IPS-NIHi7 (cell line): Measurements from ENCODE around the gene ATP1B4.
A peak's percentile ranks its signal among the peaks of the same experiment; 100 is the strongest.
"Not testable (repeated sequence)": the region's sequence is repeated elsewhere in the genome, so short reads cannot be mapped to it uniquely, and the experiment has no call there.

Source experiments
- DNase-seq: peaks from one replicate; pipeline ENCODE4 v3.0.0; 2012; ENCODE audit warnings: mixed read lengths; ENCODE audit errors: extremely low spot score

The ATP1B4 gene

GRCh38 chrX:120361764-120362305 is at the start of gene ATP1B4:
TSS of gene ATP1B4 (plus strand) at chrX:120362089. CDS start at chrX:120362169, 80 bp downstream.
- no peak for DNase-seq

GRCh38 chrX:120315776-120316175 is 46.1 kb upstream of the ATP1B4 start:
- DNase-seq, result no peak

GRCh38 chrX:120316587-120317283 is 45.2 kb upstream of the ATP1B4 start:
- no peak for DNase-seq

- DNase-seq, result no peak
Observed at GRCh38 chrX:120318411-120318810, 43.5 kb upstream of the ATP1B4 start.

GRCh38 chrX:120321520-120322281 is 40.2 kb upstream of the ATP1B4 start:
- DNase-seq, result no peak

GRCh38 chrX:120331116-120331515 is 30.8 kb upstream of the ATP1B4 start:
- DNase-seq, result no peak

- no peak for DNase-seq
Observed at GRCh38 chrX:120332394-120332793, 29.5 kb upstream of the ATP1B4 start.

- DNase-seq, result no peak
Observed at GRCh38 chrX:120334151-120334550, 27.7 kb upstream of the ATP1B4 start.

- DNase-seq, result no peak
Observed at GRCh38 chrX:120334603-120335002, 27.3 kb upstream of the ATP1B4 start.

GRCh38 chrX:120335289-120335688 is 26.6 kb upstream of the ATP1B4 start:
- DNase-seq, result no peak

GRCh38 chrX:120336899-120337298 is 25.0 kb upstream of the ATP1B4 start:
- no peak for DNase-seq

- not testable (repeated sequence) for DNase-seq
Observed at GRCh38 chrX:120344566-120344965, 17.3 kb upstream of the ATP1B4 start.

- DNase-seq, result no peak
Observed at GRCh38 chrX:120350450-120351138, 11.3 kb upstream of the ATP1B4 start.

- no peak for DNase-seq
Observed at GRCh38 chrX:120356084-120356483, 5.8 kb upstream of the ATP1B4 start.

- no peak for DNase-seq
Observed at GRCh38 chrX:120357186-120357585, 4.7 kb upstream of the ATP1B4 start.

- DNase-seq, result no peak
Observed at GRCh38 chrX:120358737-120359456, 3.0 kb upstream of the ATP1B4 start.

- DNase-seq, result peak; percentile 50
Observed at GRCh38 chrX:120365320-120365719, 3.4 kb downstream of the ATP1B4 start.

- no peak for DNase-seq
Observed at GRCh38 chrX:120365968-120366367, 4.1 kb downstream of the ATP1B4 start.

- no peak for DNase-seq
Observed at GRCh38 chrX:120366794-120367193, 4.9 kb downstream of the ATP1B4 start.

- no peak for DNase-seq
Observed at GRCh38 chrX:120367402-120368109, 5.7 kb downstream of the ATP1B4 start.
